ENCODE data around the gene KRTAP10-5. TPM values are rescaled to one million over a fixed set of nuclear protein-coding genes. Genes with fewer than 3 reads are reported as not detected.
"Not testable (repeated sequence)": the region's sequence is repeated elsewhere in the genome, so short reads cannot be mapped to it uniquely, and the experiment has no call there.

Gene KRTAP10-5
- total RNA-seq, 1 donor from 2014 or later, result not detected

DNA sequence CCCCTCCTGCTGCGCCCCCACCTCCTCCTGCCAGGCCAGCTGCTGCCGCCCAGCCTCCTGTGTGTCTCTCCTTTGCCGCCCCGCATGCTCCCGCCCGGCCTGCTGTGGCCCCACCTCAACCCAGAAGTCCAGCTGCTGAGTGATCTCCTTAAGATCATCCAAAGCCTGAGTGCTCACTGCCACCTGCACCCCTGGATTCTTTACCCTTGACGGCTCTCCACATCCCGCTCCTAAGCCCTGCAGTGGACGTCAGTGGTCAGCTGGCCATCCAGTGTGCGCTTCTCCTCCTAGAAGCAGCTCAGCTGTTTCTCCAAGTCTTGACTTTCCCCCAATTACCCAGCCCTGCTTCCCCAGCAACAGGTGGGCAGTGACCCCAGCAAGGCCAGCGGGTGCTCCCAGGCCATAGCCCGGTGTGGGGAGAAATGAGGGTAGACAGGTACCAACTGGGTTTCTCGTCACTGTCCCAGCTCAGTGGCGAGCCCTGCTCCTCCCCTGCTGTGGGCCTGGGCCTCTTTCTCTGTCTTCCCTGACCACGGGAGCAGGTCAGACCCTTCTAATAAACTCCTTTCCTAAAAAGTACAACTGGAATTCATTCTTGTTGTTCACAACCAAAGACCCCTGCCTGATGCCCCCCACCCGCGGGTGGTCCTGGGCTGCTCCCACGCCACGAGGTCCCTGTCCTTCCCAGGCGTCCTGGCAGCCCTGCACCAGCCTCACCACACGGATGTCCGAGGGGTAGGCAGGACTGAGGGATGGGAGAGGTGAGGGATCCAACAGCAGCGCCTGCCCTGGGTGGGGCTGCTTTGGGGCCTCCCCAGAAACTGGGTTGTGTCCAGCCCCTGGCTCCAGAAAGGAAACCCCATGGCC lies 21.4 kb upstream of the KRTAP10-5 start:
- TF ChIP-seq, protein P1, sequence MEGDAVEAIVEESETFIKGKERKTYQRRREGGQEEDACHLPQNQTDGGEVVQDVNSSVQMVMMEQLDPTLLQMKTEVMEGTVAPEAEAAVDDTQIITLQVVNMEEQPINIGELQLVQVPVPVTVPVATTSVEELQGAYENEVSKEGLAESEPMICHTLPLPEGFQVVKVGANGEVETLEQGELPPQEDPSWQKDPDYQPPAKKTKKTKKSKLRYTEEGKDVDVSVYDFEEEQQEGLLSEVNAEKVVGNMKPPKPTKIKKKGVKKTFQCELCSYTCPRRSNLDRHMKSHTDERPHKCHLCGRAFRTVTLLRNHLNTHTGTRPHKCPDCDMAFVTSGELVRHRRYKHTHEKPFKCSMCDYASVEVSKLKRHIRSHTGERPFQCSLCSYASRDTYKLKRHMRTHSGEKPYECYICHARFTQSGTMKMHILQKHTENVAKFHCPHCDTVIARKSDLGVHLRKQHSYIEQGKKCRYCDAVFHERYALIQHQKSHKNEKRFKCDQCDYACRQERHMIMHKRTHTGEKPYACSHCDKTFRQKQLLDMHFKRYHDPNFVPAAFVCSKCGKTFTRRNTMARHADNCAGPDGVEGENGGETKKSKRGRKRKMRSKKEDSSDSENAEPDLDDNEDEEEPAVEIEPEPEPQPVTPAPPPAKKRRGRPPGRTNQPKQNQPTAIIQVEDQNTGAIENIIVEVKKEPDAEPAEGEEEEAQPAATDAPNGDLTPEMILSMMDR (IDR thresholded peaks at IDR 0.05; ENCODE audit: insufficient read depth, low read depth, low read length), result no peak
- TF ChIP-seq EZH2 (IDR thresholded peaks at IDR 0.05; ENCODE audit: insufficient read depth, low read length), result no peak
- Mint-ChIP-seq H3K27me3 (ENCODE audit: low read depth, unreplicated experiment) (peaks cover 33% of the 10 kb centered on the region), H3K27ac (ENCODE audit: unreplicated experiment) (no peak overlapping the region), H3K36me3 (ENCODE audit: low read depth, unreplicated experiment) (peaks cover 2% of the 10 kb centered on the region), H3K9me3 (ENCODE audit: unreplicated experiment) (peaks cover 20% of the 10 kb centered on the region), H3K4me1 (ENCODE audit: low read depth, unreplicated experiment) (no peaks in the 10 kb centered on the region), H3K4me3 (ENCODE audit: unreplicated experiment) (no peak overlapping the region)
- no peaks in the 10 kb centered on the region for H3K4me1 ChIP-seq (ENCODE audit: insufficient read depth, low read length)
- no peaks in the 10 kb centered on the region for H3K36me3 ChIP-seq (ENCODE audit: insufficient read depth, low read length)
- H3K27me3 ChIP-seq (ENCODE audit: insufficient read depth, low read length), result no peaks in the 10 kb centered on the region
- DNase-seq (ENCODE audit: low read depth) (no peak), FAIRE-seq (no peak)
- H3K27ac ChIP-seq (ENCODE audit: low read depth, low read length), result no peak overlapping the region
- peaks cover 6% of the 10 kb centered on the region for H3K9me3 ChIP-seq (ENCODE audit: insufficient read depth, low read depth, low read length)
- H3K4me2 ChIP-seq (ENCODE audit: low read length), result no peak overlapping the region
- H2AFZ ChIP-seq (ENCODE audit: low read depth, low read length), result no peak overlapping the region
- no peaks in the 10 kb centered on the region for H4K20me1 ChIP-seq (ENCODE audit: insufficient read depth, low read length)
- no peak overlapping the region for H3K4me3 ChIP-seq (ENCODE audit: insufficient read depth, low read depth, low read length)
- H3K9ac ChIP-seq (ENCODE audit: low read length), result no peak overlapping the region
- H3K79me2 ChIP-seq (ENCODE audit: insufficient read depth, low read length), result no peaks in the 10 kb centered on the region

DNA sequence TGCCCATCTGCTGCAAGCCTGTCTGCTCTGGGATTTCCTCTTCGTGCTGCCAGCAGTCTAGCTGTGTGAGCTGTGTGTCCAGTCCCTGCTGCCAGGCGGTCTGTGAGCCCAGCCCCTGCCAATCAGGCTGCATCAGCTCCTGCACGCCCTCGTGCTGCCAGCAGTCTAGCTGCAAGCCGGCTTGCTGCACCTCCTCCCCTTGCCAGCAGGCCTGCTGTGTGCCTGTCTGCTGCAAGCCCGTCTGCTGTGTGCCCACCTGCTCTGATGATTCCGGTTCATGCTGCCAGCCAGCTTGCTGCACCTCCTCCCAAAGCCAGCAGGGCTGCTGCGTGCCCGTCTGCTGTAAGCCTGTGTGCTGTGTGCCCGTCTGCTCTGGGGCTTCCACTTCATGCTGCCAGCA lies 20.7 kb upstream of the KRTAP10-5 start:
- not testable (repeated sequence) for H3K36me3 ChIP-seq (ENCODE audit: insufficient read depth, low read length); H3K27me3 ChIP-seq (ENCODE audit: insufficient read depth, low read length); H3K36me3 Mint-ChIP-seq (ENCODE audit: low read depth, unreplicated experiment); DNase-seq (ENCODE audit: low read depth); H3K9ac ChIP-seq (ENCODE audit: low read length); H3K4me2 ChIP-seq (ENCODE audit: low read length); H3K27ac Mint-ChIP-seq (ENCODE audit: unreplicated experiment); H3K9me3 ChIP-seq (ENCODE audit: insufficient read depth, low read depth, low read length); H3K4me1 ChIP-seq (ENCODE audit: insufficient read depth, low read length); FAIRE-seq; H3K4me1 Mint-ChIP-seq (ENCODE audit: low read depth, unreplicated experiment); H3K27ac ChIP-seq (ENCODE audit: low read depth, low read length); H4K20me1 ChIP-seq (ENCODE audit: insufficient read depth, low read length); H2AFZ ChIP-seq (ENCODE audit: low read depth, low read length); H3K4me3 ChIP-seq (ENCODE audit: insufficient read depth, low read depth, low read length); H3K79me2 ChIP-seq (ENCODE audit: insufficient read depth, low read length); H3K4me3 Mint-ChIP-seq (ENCODE audit: unreplicated experiment)
- H3K9me3 Mint-ChIP-seq (ENCODE audit: unreplicated experiment), result peaks cover 20% of the 10 kb centered on the region
- H3K27me3 Mint-ChIP-seq (ENCODE audit: low read depth, unreplicated experiment), result peaks cover 33% of the 10 kb centered on the region

DNA sequence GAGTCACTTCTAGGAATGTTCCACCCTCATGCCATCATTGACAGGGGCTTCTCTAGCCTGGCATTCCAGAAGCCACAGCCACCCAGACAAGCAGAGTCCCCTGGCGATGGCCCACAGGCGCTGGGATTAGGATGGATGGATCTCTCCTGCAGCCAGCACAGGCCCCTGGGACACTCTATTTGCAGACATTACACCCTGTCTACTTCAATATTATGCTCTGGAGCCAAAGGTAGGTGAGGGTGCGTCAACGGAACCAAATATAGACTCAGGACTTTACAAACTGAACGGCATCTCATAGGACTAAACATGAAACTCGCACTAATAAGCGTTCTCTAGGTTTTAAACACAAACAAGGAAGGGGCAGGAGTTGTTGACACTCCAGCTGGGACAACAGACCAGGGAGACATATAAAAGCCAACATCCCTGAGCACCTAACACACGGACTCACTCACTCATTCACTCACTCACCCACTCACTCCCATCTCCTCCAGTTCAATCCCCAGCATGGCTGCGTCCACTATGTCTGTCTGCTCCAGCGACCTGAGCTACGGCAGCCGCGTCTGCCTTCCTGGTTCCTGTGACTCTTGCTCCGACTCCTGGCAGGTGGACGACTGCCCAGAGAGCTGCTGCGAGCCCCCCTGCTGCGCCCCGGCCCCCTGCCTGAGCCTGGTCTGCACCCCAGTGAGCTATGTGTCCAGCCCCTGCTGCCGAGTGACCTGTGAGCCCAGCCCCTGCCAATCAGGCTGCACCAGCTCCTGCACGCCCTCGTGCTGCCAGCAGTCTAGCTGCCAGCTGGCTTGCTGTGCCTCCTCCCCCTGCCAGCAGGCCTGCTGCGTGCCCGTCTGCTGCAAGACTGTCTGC lies 19.9 kb upstream of the KRTAP10-5 start, which contains the start of gene KRTAP10-7:
Gene KRTAP10-7, plus strand, starts transcription at position 480 of the 861 bp plus-strand sequence. Its CDS starts 25 bp downstream, at position 505.
- H3K4me3 ChIP-seq (ENCODE audit: insufficient read depth, low read depth, low read length); FAIRE-seq; H3K36me3 ChIP-seq (ENCODE audit: insufficient read depth, low read length); H3K27ac Mint-ChIP-seq (ENCODE audit: unreplicated experiment); DNase-seq (ENCODE audit: low read depth); H3K27ac ChIP-seq (ENCODE audit: low read depth, low read length); H3K4me2 ChIP-seq (ENCODE audit: low read length); H4K20me1 ChIP-seq (ENCODE audit: insufficient read depth, low read length); H3K4me3 Mint-ChIP-seq (ENCODE audit: unreplicated experiment); H3K4me1 Mint-ChIP-seq (ENCODE audit: low read depth, unreplicated experiment); H3K27me3 ChIP-seq (ENCODE audit: insufficient read depth, low read length); H3K9ac ChIP-seq (ENCODE audit: low read length); H3K79me2 ChIP-seq (ENCODE audit: insufficient read depth, low read length); H2AFZ ChIP-seq (ENCODE audit: low read depth, low read length); H3K4me1 ChIP-seq (ENCODE audit: insufficient read depth, low read length); H3K36me3 Mint-ChIP-seq (ENCODE audit: low read depth, unreplicated experiment); H3K9me3 ChIP-seq (ENCODE audit: insufficient read depth, low read depth, low read length): not testable (repeated sequence)
- Mint-ChIP-seq H3K9me3 (ENCODE audit: unreplicated experiment) (peaks cover 20% of the 10 kb centered on the region), H3K27me3 (ENCODE audit: low read depth, unreplicated experiment) (peaks cover 33% of the 10 kb centered on the region)
